PC-9 (cell line): Measurements from ENCODE around the gene KCNC4. TPM values are rescaled to one million over a fixed set of nuclear protein-coding genes. Genes with fewer than 3 reads are reported as not detected.

ENCODE experiments used
- BruUV-seq: library from RNA; stranded (reverse); fragments of 400-500 nt; replicated peaks from 2 replicates; lab custom pipeline; 2021; lab: Mats Ljungman, UMichigan
- CTCF ChIA-PET: fragments of 300-600 bp; sonication (Branson Sonifier 250); formaldehyde crosslinking; loops from one replicate; lab custom pipeline; 2022; ENCODE audit warnings: antibody characterized with exemption; lab: Charles Lee
- POLR2A ChIA-PET: fragments of 300-600 bp; sonication (Branson Sonifier 250); formaldehyde crosslinking; loops from one replicate; lab custom pipeline; 2022; ENCODE audit warnings: antibody characterized with exemption; ENCODE audit not compliant: unreplicated experiment; lab: Charles Lee
- DNase-seq, 2 experiments: peaks; one replicate each; pipeline versions ENCODE4 v3.0.0 to v3.0.0-alpha.2; 2015 to 2022; ENCODE audit warnings: mixed read lengths in 1 of 2
- H2AFZ ChIP-seq: fragments of 200-600 bp; sonication (generic); 2 replicates; pipeline ENCODE4 v1.8.1; 2017; ENCODE audit warnings: antibody characterized with exemption
- H3F3A ChIP-seq: fragments of 200-600 bp; sonication (generic); 2 replicates; pipeline ENCODE4 v1.8.1; 2017; ENCODE audit warnings: antibody characterized with exemption, mild to moderate bottlenecking, low read depth; ENCODE audit not compliant: insufficient read depth
- H3K27ac ChIP-seq: fragments of 200-600 bp; sonication (generic); 2 replicates; pipeline ENCODE4 v1.6.1; 2016; ENCODE audit warnings: mixed run types
- H3K27me3 ChIP-seq: fragments of 200-600 bp; sonication (generic); 2 replicates; pipeline ENCODE4 v1.6.1; 2016; ENCODE audit warnings: low read depth, mixed run types; ENCODE audit not compliant: insufficient read depth
- H3K36me3 ChIP-seq: fragments of 200-600 bp; sonication (generic); 2 replicates; pipeline ENCODE4 v1.6.1; 2016; ENCODE audit warnings: low read depth, mixed run types
- H3K4me1 ChIP-seq: fragments of 200-600 bp; sonication (generic); replicated peaks from 2 replicates; pipeline ENCODE4 v1.6.1; 2016; ENCODE audit warnings: mixed run types; ENCODE audit not compliant: insufficient read depth
- H3K4me2 ChIP-seq: fragments of 200-600 bp; sonication (generic); 2 replicates; pipeline ENCODE4 v1.6.1; 2017; ENCODE audit warnings: mixed run types
- H3K4me3 ChIP-seq: fragments of 200-600 bp; sonication (generic); 2 replicates; pipeline ENCODE4 v1.6.1; 2016; ENCODE audit warnings: mixed run types
- H3K79me2 ChIP-seq: fragments of 200-600 bp; sonication (generic); 2 replicates; pipeline ENCODE4 v1.6.1; 2017; ENCODE audit warnings: low read depth, mixed run types
- H3K9me2 ChIP-seq: fragments of 200-600 bp; sonication (generic); 2 replicates; pipeline ENCODE4 v1.8.1; 2017; ENCODE audit warnings: mild to moderate bottlenecking; ENCODE audit not compliant: insufficient read depth
- H3K9me3 ChIP-seq: fragments of 200-600 bp; sonication (generic); 2 replicates; pipeline ENCODE4 v1.8.1; 2016; ENCODE audit warnings: low read depth; ENCODE audit not compliant: insufficient read depth
- H4K20me1 ChIP-seq: fragments of 200-600 bp; sonication (generic); 2 replicates; pipeline ENCODE4 v1.8.1; 2017; ENCODE audit not compliant: insufficient read depth
- EZH2 ChIP-seq: fragments of 200-600 bp; sonication (generic); IDR thresholded peaks from 2 replicates; pipeline ENCODE4 v1.8.0; 2017; ENCODE audit warnings: antibody characterized with exemption, low read depth
- intact Hi-C: fragments of 100-400 bp; cut with micrococcal nuclease; formaldehyde crosslinking; loops from one replicate; pipeline ENCODE4 v1.10.0; 2022; ENCODE audit not compliant: unreplicated experiment
- total RNA-seq: library from RNA; stranded (reverse); gene quantifications from 2 replicates; pipeline ENCODE4 v1.2.3, GENCODE V29; 2021
- TF ChIP-seq, protein P1 (sequence below): fragments of 200-600 bp; sonication (generic); conservative IDR thresholded peaks from 2 replicates; pipeline ENCODE4 v1.6.1; 2017; ENCODE audit warnings: mixed run types, antibody characterized with exemption, mild to moderate bottlenecking, moderate library complexity

The KCNC4 gene
- total RNA-seq, 1 experiment from 2014 or later, result 8.6 TPM

DNA sequence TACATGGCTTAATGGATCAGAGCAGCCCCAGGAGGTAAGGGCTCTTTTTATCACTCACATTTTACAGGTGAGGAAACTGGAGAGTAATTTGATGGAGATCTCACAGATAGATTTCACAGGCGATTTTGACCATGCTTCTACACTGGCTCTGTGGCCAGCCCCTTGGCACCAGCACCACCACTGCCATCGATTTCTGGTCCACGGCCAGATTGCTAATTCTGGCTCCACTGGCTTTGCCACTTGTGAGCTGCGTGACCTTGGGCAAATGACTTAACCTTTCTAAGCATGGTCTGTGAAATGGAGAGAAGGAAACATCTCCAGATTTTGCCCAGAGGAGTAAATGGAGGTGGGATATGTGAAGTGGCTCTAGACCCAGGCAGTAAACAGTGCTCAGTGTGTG lies 32.6 kb downstream of the KCNC4 start:
- H3K27me3 ChIP-seq, result no peaks in the 10 kb centered on the region
- no peaks in the 10 kb centered on the region for H3K79me2 ChIP-seq
- H2AFZ ChIP-seq, result no peak overlapping the region
- H3K27ac ChIP-seq, result no peak overlapping the region
- H4K20me1 ChIP-seq, result no peaks in the 10 kb centered on the region
- TF ChIP-seq, protein P1, sequence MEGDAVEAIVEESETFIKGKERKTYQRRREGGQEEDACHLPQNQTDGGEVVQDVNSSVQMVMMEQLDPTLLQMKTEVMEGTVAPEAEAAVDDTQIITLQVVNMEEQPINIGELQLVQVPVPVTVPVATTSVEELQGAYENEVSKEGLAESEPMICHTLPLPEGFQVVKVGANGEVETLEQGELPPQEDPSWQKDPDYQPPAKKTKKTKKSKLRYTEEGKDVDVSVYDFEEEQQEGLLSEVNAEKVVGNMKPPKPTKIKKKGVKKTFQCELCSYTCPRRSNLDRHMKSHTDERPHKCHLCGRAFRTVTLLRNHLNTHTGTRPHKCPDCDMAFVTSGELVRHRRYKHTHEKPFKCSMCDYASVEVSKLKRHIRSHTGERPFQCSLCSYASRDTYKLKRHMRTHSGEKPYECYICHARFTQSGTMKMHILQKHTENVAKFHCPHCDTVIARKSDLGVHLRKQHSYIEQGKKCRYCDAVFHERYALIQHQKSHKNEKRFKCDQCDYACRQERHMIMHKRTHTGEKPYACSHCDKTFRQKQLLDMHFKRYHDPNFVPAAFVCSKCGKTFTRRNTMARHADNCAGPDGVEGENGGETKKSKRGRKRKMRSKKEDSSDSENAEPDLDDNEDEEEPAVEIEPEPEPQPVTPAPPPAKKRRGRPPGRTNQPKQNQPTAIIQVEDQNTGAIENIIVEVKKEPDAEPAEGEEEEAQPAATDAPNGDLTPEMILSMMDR, result no peak
- TF ChIP-seq EZH2, result no peak
- intact Hi-C loops, result no loop called here
- no peaks in the 10 kb centered on the region for H3K9me3 ChIP-seq
- POLR2A ChIA-PET, result no interaction called here
- H3K4me2 ChIP-seq, result no peak overlapping the region
- no TSS peak for BruUV-seq
- no peak overlapping the region for H3K4me3 ChIP-seq
- DNase-seq, result no peak
- CTCF ChIA-PET, result no interaction called here
- no peaks in the 10 kb centered on the region; the same call in 1 of the 2 replicates for H3K4me1 ChIP-seq
- H3F3A ChIP-seq, result no peaks in the 10 kb centered on the region
- no peaks in the 10 kb centered on the region for H3K36me3 ChIP-seq
- H3K9me2 ChIP-seq, result no peaks in the 10 kb centered on the region; the same call in 1 of the 2 replicates

DNA sequence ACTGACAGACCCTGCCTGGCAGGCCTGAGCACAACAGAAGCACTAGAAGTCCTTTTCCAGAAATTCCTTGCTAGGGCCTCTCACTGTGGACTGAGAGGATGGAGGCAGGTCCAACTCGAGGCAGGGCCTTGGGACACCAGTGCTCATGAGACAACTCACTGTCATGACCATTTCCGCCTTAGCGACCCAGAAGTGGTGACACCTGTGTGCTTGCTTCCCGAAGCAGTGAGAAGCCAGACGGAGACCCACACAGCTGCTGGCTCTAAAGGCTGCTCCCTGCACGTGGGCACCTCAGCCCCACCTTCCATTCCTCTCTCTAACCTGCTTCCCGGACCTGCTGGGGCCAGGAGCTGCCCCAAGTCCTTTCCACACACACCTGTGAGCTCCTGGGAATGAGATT lies 33.0 kb downstream of the KCNC4 start:
- Histone ChIP-seq H3K4me2 (no peak overlapping the region), H3K4me3 (no peak overlapping the region), H3K27ac (no peak overlapping the region), H3K9me3 (no peaks in the 10 kb centered on the region), H3K36me3 (no peaks in the 10 kb centered on the region), H3K4me1 (no peaks in the 10 kb centered on the region), H3F3A (no peaks in the 10 kb centered on the region), H3K9me2 (no peaks in the 10 kb centered on the region; the same call in 1 of the 2 replicates), H3K79me2 (no peaks in the 10 kb centered on the region), H3K27me3 (no peaks in the 10 kb centered on the region), H2AFZ (no peak overlapping the region), H4K20me1 (no peaks in the 10 kb centered on the region)
- ChIA-PET CTCF (no interaction called here), POLR2A (no interaction called here)
- DNase-seq, result no peak
- no TSS peak for BruUV-seq
- intact Hi-C loops, result no loop called here
- no peak for TF ChIP-seq EZH2
- TF ChIP-seq, protein P1, result no peak

DNA sequence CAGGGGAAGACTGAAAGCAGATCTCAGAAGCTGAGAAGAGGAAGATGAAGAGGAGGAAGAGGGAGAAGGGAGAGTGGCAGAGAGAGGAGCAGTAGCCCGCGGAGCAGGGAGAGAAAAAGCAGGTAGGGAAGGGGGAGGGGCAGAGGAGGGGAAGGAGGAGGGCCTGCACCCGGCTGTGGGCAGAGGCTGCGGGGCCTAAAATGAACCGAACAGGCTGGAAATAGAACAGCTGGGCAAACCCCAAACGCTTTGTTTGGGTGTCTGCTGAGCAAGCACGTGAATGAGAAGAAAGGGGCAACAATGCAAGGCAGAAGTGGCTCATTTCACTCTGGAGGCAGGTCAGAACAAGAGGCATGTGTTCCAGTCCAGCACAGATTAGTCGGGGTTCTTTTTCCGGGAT lies 33.5 kb downstream of the KCNC4 start:
- Histone ChIP-seq H3K27ac (no peak overlapping the region), H3K4me2 (no peak overlapping the region), H3F3A (no peaks in the 10 kb centered on the region), H3K4me3 (no peak overlapping the region), H3K9me2 (no peaks in the 10 kb centered on the region; the same call in 1 of the 2 replicates), H4K20me1 (no peaks in the 10 kb centered on the region), H3K36me3 (no peaks in the 10 kb centered on the region), H2AFZ (no peak overlapping the region), H3K79me2 (no peaks in the 10 kb centered on the region), H3K9me3 (no peaks in the 10 kb centered on the region), H3K4me1 (no peaks in the 10 kb centered on the region), H3K27me3 (no peaks in the 10 kb centered on the region)
- intact Hi-C loops, result no loop called here
- TF ChIP-seq, protein P1, result no peak
- no peak for TF ChIP-seq EZH2
- no peak for DNase-seq
- POLR2A ChIA-PET, result no interaction called here
- BruUV-seq, result no TSS peak
- CTCF ChIA-PET, result no interaction called here
